GM21723 (cell line): ENCODE measurements around the gene ATP5MC3.

ENCODE experiments used
- ATAC-seq: cut with Tn5 transposase; IDR thresholded peaks from one replicate; pipeline ENCODE4 v1.9.1; 2021; ENCODE audit warnings: mild to moderate bottlenecking, moderate library complexity; ENCODE audit not compliant: unreplicated experiment

Gene ATP5MC3

DNA sequence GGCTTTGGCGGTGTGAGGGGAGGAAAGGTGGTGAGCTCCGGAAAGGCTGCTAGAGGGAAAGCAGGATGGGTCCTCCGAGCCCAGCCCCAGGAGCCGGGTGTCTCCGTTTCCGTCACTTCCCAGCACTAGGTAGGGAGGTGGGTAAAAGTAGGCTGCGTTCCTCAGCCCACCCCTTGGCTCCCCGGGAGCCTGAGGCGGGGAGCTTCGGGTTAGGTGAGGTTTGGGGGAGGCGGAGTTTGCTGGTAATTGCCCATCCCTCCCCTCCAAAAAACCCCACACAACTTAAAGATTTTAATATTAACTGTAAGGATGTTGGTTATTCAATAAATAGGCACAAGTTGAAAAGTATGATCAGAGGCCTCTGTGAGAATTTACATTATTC is 13.0 kb downstream of the ATP5MC3 start:
- ATAC-seq = peak; percentile 38

DNA sequence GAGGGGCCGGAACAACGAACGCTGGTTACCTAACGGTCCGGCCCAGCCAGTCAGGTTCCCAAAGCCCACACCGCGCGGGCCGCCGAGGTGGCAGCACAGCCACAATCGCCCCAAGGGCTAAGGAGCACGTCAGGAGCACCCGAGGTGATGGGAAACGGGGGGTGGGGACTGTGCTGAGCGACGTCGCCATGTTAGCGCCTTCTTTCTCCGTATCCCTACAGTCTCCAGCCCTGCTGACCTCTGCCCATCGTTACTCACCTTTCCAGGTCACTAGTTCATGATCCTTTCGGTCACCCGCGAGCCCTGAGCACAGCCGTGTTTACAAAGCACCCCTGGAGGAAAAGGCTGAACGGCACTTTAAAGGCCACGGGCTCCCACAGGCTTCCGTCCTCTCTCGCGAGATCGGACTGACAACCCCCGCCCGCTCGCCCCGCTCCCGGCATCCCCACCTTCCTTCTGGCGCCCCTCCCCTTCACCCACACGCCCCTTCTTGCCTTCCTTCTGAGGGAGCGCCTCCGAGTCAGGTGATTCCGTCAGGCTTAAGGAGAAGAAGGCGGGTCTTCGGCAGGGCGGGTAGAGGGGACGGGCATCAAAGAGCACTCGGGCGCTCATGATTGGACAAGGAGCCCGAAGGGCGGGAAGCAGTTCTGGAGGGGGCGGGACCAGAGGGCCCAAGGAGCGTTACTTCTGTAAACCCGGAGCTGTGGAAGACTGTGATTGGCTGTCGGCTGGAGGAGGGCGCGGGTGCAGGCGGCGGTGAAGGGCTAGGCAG is 13.5 kb downstream of the ATP5MC3 start, which contains the start of gene ATF2:
ATF2 (minus strand) TSS at position 412 of the 772 bp plus-strand sequence. CDS start 31,760 bp downstream, outside the sequence.
- peak; percentile 96 for ATAC-seq

DNA sequence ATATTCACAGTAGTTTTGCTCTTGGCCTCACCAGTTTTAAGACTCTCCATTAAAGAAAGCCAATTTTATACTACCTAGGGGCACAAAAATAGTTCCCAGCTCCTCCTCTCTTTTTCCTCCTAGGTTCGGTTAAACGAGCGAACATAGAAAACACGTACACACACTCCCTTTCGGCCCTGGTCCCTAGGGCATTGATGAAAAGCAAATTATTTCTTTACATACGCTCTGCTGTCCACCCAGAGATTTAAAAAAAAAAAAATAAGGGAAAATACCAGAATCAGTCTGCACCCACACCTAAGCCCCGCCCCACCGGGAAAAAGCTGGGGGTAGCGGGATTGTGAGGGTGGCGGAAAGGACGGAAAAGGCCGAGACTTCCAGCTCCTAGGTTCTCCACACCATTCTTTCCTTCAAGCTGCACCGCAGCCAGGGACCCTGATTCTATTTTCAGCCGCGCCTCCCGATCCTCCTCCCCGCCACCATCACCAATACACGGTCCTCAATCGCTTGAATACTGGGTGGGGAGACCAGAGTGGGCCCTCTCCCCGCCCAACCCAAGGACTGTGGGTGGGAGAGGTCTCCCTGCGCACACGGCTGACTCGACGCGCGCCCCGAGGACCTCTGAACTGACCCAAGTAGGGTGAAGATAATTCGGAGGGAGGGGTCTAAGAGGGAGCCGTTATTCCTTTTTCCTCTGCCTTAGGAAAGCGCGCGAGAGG is 14.3 kb downstream of the ATP5MC3 start:
- peak; percentile 12 for ATAC-seq

DNA sequence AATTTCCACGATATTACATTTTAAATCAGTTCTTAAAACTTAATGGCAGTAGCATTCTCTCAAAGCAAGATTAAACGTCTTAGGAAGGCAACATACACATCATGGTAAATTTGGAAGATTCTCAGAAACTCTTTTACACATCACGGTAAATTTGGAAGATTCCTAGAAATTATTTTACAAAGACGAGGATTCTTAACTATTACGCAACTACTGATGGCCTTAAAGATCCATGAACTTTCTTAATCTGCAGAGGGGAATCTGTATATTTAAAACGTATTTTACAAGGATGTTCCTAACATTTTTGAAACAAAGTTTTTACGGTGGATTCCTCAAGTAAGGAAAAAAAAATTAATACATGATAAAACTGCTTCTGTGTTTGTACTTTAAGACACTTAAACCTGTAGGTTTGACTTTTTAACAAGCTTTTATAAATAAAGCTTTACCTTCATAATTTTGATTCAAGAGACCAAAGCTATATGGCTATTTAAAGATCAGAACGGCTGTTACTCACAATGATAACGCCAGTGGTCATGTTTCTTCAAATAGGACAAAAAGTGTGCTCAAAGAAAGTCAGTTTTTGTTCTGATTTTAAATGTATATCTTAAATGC is 15.2 kb downstream of the ATP5MC3 start:
- ATAC-seq = no peak

DNA sequence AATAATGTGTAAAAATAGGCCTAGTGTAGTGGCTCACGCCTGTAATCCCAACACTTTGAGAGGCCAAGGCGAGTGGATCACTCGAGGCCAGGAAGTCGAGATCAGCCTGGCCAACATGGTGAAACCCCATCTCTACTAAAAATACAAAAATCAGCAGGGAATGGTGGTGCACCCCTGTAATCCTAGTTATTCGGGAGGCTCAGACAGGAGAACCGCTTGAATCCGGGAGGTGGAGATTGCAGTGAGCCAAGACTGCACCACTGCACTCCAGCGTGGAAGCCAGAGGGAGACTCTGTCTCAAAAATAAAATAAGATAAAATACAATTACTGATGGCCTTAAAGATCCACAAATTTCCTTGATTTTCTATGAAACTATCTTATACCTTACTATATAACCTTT is 17.3 kb downstream of the ATP5MC3 start:
- ATAC-seq = no peak

DNA sequence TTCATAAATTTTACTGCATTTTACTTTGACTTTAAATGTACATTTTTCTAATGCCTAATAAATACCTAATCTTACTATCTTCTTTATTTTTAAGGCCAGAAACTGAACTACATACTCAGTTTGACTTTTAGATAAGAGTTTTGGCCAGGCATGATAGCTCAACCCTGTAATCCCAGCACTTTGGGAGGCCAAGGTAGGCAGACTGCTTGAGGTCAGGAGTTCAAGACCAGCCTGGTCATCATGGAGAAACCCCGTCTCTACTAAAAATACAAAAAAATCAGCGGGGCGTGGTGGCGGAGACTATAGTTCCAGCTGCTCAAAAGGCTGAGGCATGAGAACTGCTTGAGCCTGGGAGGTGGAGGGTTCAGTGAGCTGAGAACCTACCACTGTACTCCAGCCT is 22.6 kb downstream of the ATP5MC3 start:
- ATAC-seq = no peak

DNA sequence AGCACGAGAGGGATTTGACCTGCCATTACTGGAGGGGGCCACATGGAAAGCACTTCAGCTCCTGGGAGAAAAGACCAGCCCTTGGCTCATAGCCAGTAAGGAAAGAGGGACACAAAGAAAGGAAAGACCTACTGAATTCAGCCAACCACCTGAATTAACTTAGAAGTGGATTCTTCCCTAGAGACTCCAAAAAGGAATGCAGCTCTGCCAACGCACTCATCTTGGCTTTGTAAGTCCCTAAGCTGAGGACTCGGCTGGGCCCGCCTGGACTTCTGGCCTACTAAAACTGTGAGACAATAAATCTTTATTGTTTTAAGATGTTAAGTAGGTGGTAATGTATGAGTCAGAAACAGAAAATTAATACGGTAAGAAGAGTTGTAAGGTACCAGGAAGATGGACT is 25.0 kb downstream of the ATP5MC3 start:
- no peak for ATAC-seq

DNA sequence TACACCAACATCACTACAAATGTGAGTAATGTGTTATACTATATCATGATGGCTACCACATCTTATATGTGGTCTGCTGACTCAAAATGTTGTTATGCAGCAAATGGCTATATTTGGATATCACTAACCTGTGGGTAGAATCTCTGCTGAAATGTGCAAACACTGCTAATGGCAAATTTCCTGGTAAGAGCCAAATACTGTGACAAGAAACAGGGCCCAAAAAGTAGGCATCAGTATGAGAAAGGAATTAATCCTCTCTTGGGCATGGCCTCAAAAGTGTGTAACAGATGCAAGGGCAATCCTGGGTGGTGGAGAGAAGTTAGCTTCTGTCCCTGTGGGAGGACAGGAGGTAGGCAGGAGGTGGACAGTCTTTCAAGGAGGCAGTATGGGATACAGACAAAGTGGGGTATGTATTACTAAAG is 26.8 kb downstream of the ATP5MC3 start:
- ATAC-seq = peak; percentile 64

DNA sequence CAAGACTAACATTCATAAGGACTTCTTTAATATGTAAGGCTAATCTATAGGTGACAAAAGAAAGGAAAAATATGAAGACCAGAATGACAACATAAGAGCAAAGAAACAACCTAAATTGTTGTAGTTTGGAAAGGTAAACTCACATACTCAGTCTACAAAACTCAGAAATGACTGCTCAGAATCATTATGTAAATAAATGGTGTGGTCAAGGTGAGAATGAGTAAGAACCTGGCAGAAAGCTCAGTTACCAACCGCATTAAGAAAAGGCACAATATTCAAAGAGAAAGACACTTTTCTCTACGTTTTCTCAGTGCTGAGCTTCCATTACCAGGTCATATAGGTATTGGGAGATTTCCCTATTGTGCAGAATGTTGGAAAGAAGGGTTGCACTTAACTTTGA is 29.3 kb downstream of the ATP5MC3 start:
- peak; percentile 69 for ATAC-seq

DNA sequence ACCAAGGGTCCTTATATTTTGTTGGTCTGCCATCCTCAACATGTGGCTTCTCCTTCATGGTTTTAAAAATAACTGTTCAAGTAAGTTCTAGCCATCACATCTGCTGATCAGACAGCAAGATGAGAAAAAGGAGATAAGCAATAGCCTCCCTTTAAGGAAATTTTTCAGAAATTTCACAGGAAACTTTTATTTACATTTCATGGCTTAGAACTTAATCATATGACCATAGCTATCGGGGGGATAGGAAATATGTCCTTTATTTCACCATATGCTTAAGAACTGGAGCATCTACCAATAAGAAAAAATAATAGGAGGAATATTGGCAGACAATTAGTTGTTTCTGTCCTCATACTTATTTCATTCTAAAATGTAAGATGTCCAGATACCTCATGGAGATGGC is 29.7 kb downstream of the ATP5MC3 start:
- ATAC-seq = no peak

DNA sequence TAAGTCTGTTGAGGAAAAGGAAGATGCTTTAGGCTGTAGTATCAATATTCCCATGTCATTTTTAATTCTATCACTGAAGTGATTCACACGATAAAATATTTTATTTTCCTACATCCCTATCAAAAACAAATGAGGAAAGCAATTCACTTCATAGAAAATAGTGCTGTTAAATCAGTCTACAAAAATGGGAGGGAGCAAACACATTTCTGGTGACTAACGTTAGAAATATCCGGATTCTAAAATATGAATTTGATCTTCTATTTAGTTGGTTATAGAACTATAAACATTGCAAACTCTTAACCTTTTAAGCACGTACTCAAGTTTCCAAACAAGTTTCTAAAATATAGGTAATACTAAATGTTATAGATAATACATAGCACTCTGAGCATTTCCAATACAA is 34.3 kb downstream of the ATP5MC3 start:
- no peak for ATAC-seq

DNA sequence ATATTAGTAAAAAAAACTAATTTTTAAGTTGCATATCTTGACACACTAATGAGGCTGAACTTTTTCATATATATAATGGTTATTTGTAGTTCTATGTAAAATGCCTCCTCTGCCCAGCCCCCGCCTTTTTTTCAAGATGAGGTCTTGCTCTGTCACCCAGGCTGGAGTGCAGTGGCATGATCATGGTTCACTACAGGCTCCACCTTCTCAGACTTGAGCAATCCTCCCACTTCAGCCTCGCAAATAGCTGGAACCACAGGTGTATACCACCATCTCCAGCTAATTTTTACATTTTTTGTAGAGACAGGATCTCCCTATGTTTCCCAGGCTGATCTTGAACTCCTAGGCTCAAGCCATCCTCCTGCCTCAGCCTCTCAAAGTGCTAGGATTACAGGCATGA is 37.8 kb downstream of the ATP5MC3 start:
- ATAC-seq = no peak

DNA sequence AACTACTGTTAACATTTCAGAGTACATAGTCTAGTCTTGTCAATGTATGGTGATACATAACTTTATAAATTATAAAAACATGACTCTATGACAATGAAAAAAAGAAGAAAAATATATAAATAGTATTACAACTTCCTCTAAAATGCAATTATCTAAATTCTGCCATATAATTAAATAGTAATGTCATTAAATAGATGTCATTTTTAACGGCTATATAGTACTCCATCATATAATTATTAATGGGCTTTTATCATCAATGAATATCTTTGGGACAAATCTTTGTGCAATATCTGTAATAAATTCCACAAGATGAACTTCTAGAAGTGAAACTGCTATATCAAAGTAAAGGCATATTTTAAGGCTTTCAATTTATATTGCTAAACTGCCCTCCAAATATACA is 38.3 kb downstream of the ATP5MC3 start:
- ATAC-seq = no peak

DNA sequence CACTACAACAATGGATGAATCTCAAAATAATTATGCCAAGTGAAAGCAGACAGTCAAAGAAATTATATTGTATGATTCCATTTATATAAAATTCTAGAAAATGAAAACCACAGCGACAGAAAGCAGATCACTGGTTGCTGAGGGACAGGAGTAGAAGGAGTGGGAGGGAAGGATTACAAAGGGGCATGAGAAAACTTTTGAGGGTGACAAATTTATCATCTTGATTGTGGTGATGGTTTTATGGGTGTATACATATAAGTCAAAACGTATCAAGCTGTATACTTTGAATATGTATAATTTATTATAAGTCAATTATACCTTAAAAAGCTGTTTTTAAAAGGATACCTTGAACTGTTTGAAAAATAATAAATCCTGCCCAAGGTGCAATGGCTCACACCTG is 41.2 kb downstream of the ATP5MC3 start:
- ATAC-seq = no peak

DNA sequence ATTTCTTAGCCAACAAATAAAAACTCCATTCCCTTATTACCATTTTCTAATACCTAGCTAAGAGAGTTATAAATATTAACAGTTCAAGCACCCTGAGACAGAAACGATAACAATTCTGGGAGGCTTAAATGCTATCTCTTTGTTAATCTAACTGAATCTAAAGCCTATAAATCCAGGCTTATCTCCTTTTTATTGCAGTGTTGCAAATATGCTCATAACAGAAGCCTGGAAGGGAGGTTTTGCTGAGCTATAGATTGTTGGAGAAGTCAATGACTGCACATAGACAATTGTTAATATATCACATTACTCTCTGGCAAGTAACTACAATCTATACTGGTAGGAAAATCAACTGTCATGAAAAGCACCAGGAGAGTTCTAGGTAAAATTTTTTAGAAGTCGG is 43.7 kb downstream of the ATP5MC3 start:
- ATAC-seq = no peak

DNA sequence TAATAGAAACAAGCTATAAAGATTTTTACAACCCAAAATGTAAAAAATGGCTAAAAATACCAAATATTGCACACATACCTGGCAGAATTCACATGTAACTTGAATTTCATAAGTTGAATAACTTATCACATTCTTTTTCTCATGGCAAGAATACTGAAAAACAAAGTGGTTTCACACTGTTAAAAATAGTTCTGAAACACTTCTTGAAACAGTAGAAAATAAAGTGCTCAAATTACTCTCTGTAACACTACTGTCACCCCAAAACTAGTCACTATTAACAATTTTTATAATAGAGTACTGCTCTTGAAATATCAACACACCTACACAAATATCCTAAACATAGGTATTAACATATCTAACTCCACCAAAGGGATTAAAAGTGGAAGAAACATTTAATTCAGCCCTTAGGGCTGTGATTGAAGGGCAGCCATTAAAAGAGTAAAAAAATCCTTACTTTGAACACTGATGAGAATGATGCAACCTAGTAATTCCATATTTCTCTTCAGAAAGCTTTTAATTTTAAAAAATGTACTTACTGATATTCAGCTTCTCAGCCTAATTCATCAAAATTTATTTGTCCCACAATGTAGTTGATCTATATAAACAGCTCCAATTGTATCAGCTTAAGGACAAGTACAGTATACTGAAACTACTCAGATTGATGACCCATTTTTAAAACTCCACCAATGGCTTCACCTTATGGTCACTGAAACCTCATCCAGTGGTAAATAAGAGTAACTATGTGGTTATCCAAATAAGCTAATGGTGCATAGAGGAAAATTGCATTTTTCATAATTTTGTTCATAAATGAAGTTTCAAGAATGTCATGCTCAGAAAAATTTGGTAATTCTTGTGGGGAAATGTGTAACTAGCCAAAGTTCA is 44.9 kb downstream of the ATP5MC3 start:
- peak; percentile 89 for ATAC-seq

DNA sequence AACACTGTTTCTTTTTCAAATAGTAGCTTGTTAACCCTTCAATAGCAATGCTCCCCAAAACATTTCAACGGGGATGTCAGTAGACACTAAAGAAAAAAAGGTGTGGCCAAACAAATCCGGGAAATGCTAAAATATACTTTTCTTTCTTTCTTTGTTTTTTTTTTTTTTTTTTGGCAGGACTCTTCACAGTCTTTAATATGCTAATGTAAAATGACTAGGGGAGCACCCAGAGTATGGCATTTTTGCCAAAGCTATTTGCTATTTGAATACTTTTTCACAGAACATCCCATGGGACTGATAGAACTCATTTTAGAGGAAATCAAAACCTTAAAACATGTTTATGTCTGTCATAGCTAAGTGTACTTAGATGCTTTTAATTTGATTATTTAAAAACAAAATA is 45.6 kb downstream of the ATP5MC3 start:
- no peak for ATAC-seq

DNA sequence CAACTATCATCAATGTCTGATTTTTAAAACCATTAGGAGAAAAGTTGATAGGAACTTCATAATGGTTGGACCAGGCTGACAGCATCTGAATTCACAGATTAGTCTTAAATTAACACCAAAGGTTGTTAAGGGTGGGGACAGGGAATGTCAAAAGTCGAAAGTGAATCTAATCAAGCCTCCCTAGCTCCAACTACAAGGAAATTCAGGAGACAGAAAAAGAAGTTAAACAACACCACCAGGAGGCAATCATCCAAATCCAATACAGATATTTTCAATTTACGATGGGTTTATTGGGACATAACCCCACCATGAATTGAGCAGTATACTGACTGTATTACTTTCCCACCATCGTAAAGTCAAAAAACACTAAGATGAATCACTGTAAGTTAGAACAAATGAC is 46.3 kb downstream of the ATP5MC3 start:
- ATAC-seq = no peak

DNA sequence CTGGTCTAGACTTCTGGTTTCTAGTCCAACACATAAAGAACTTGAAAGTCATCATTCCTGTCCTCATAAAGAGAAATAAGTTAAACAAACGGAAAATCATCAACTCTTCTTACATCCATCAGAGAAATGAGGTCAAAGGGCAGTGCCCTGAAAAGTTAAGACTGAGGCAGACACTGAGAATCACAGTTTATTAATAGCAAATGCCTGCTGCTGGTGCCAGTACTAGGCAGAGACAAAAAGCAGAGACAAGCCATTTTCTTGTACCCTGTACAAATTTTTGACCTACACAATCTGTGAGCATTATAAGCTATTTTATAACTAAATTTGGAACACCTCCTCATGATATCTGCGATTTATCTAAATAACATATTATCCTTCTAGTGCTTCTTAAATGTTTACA is 50.3 kb downstream of the ATP5MC3 start:
- no peak for ATAC-seq

DNA sequence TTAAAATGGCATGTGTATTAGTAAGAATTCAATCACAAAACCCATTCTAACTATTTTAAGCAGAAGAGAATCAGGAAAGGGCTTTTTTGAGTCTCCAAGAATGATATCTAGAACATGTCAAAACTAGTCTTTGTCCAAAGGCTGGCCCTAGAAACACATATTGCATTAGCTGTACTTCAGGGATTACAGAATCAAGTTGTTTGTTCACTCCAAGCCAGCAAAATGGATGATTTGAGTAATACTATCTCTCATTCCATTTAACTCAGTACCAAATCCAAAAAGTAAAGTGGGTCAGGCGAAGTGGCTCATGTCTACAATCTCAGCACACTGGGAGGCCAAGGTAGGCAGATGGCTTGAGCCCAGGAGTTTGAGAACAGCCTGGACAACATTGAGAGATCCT is 54.8 kb downstream of the ATP5MC3 start:
- ATAC-seq = no peak
